Effector memory CD4-positive, alpha-beta T cell (primary cell): ENCODE data around the gene PTPRK.
"Not testable (repeated sequence)": the region's sequence is repeated elsewhere in the genome, so short reads cannot be mapped to it uniquely, and the experiment has no call there.

Source experiments
- DNase-seq, 3 donors: peaks; one replicate each; pipeline ENCODE4 v3.0.0-alpha.2; 2020
- H3K27ac ChIP-seq: 2 replicates; pipeline ENCODE4 v1.7.0; 2013; ENCODE audit warnings: mild to moderate bottlenecking, low read length, moderate library complexity; ENCODE audit not compliant: insufficient read depth, poor library complexity, severe bottlenecking
- H3K27me3 ChIP-seq: replicated peaks from 2 replicates; pipeline ENCODE4 v1.7.0; 2013; ENCODE audit warnings: mild to moderate bottlenecking, low read length; ENCODE audit not compliant: insufficient read depth, control insufficient read depth, poor library complexity, severe bottlenecking
- H3K36me3 ChIP-seq: 2 replicates; pipeline ENCODE4 v1.7.0; 2013; ENCODE audit warnings: mild to moderate bottlenecking, low read length, moderate library complexity; ENCODE audit not compliant: control insufficient read depth, insufficient read depth
- H3K4me1 ChIP-seq: 2 replicates; pipeline ENCODE4 v1.7.0; 2013; ENCODE audit warnings: low read length, mild to moderate bottlenecking; ENCODE audit not compliant: control insufficient read depth, insufficient read depth, poor library complexity, severe bottlenecking
- H3K4me3 ChIP-seq: 2 replicates; pipeline ENCODE4 v1.7.0; 2013; ENCODE audit warnings: low read length, low read depth, mild to moderate bottlenecking; ENCODE audit not compliant: insufficient read depth, poor library complexity, severe bottlenecking
- H3K9me3 ChIP-seq: 2 replicates; pipeline ENCODE4 v1.7.0; 2013; ENCODE audit warnings: mild to moderate bottlenecking, low read length, moderate library complexity; ENCODE audit not compliant: control insufficient read depth

PTPRK gene

GRCh38 chr6:128492386-128492785 is 28.0 kb downstream of the PTPRK start:
- H3K36me3 ChIP-seq = no peaks in the 10 kb centered on the region
- no peak for DNase-seq
- no peaks in the 10 kb centered on the region for H3K9me3 ChIP-seq
- no peak overlapping the region for H3K4me3 ChIP-seq
- H3K27ac ChIP-seq = no peak overlapping the region
- H3K4me1 ChIP-seq = no peaks in the 10 kb centered on the region
- H3K27me3 ChIP-seq = no peaks in the 10 kb centered on the region

- Histone ChIP-seq H3K27me3 (no peaks in the 10 kb centered on the region), H3K4me1 (no peaks in the 10 kb centered on the region), H3K27ac (no peak overlapping the region), H3K9me3 (no peaks in the 10 kb centered on the region), H3K36me3 (no peaks in the 10 kb centered on the region), H3K4me3 (no peak overlapping the region)
- no peak for DNase-seq
These were observed 28.7 kb downstream of the PTPRK start for GRCh38 chr6:128491610-128492206.

- H3K27me3 ChIP-seq = no peaks in the 10 kb centered on the region
- no peak overlapping the region for H3K4me3 ChIP-seq
- H3K4me1 ChIP-seq = no peaks in the 10 kb centered on the region
- no peaks in the 10 kb centered on the region for H3K36me3 ChIP-seq
- DNase-seq = no peak
- no peaks in the 10 kb centered on the region for H3K9me3 ChIP-seq
- H3K27ac ChIP-seq = no peak overlapping the region
These were observed 29.3 kb downstream of the PTPRK start for GRCh38 chr6:128491100-128491581.

- no peaks in the 10 kb centered on the region for H3K27me3 ChIP-seq
- no peak overlapping the region for H3K4me3 ChIP-seq
- H3K4me1 ChIP-seq = no peaks in the 10 kb centered on the region
- H3K36me3 ChIP-seq = no peaks in the 10 kb centered on the region
- no peaks in the 10 kb centered on the region for H3K9me3 ChIP-seq
- H3K27ac ChIP-seq = no peak overlapping the region
- DNase-seq = no peak
These were observed 32.7 kb downstream of the PTPRK start for GRCh38 chr6:128487746-128488145.

- H3K4me1 ChIP-seq = no peaks in the 10 kb centered on the region
- no peak overlapping the region for H3K27ac ChIP-seq
- H3K4me3 ChIP-seq = no peak overlapping the region
- no peaks in the 10 kb centered on the region for H3K9me3 ChIP-seq
- no peak for DNase-seq
- no peaks in the 10 kb centered on the region for H3K27me3 ChIP-seq
- no peaks in the 10 kb centered on the region for H3K36me3 ChIP-seq
These were observed 33.3 kb downstream of the PTPRK start for GRCh38 chr6:128487055-128487454.

- not testable (repeated sequence) for H3K36me3 ChIP-seq, H3K4me3 ChIP-seq, H3K4me1 ChIP-seq, H3K27ac ChIP-seq, H3K27me3 ChIP-seq, H3K9me3 ChIP-seq, DNase-seq
These were observed 33.8 kb downstream of the PTPRK start for GRCh38 chr6:128486580-128486979.

- H3K36me3 ChIP-seq = no peaks in the 10 kb centered on the region
- H3K4me1 ChIP-seq = no peaks in the 10 kb centered on the region
- no peaks in the 10 kb centered on the region for H3K27me3 ChIP-seq
- H3K9me3 ChIP-seq = no peaks in the 10 kb centered on the region
- DNase-seq = no peak
- H3K4me3 ChIP-seq = no peak overlapping the region
- H3K27ac ChIP-seq = no peak overlapping the region
These were observed 36.8 kb downstream of the PTPRK start for GRCh38 chr6:128483472-128484135.

GRCh38 chr6:128482642-128483041 is 37.8 kb downstream of the PTPRK start:
- Histone ChIP-seq H3K9me3 (no peaks in the 10 kb centered on the region), H3K36me3 (no peaks in the 10 kb centered on the region), H3K27ac (no peak overlapping the region), H3K4me1 (no peaks in the 10 kb centered on the region), H3K27me3 (no peaks in the 10 kb centered on the region), H3K4me3 (no peak overlapping the region)
- no peak for DNase-seq

GRCh38 chr6:128479991-128480390 is 40.4 kb downstream of the PTPRK start:
- no peak for DNase-seq

GRCh38 chr6:128479048-128479666 is 41.2 kb downstream of the PTPRK start:
- Histone ChIP-seq H3K4me1 (no peaks in the 10 kb centered on the region), H3K9me3 (no peaks in the 10 kb centered on the region), H3K36me3 (no peaks in the 10 kb centered on the region), H3K27ac (no peak overlapping the region), H3K4me3 (peak overlapping the region; percentile 7), H3K27me3 (no peaks in the 10 kb centered on the region)
- DNase-seq = no peak

More at GRCh38 chr6:128479991-128480390, 40.4 kb downstream of the PTPRK start:
- Histone ChIP-seq H3K4me3 (no peak overlapping the region), H3K36me3 (no peaks in the 10 kb centered on the region), H3K27me3 (no peaks in the 10 kb centered on the region), H3K4me1 (no peaks in the 10 kb centered on the region), H3K27ac (no peak overlapping the region), H3K9me3 (no peaks in the 10 kb centered on the region)
